HepG2 (cell line): Measurements from ENCODE around the gene PRKAR1B. TPM values are rescaled to one million over a fixed set of nuclear protein-coding genes. Genes with fewer than 3 reads are reported as not detected.

Experiments
- ELF1 ChIP-seq: sonication (generic); formaldehyde crosslinking; IDR thresholded peaks from 2 replicates; pipeline ENCODE4 v1.4.0; 2020; ENCODE audit warnings: missing genetic modification reagents
- HOXA7 ChIP-seq: sonication (generic); formaldehyde crosslinking; IDR thresholded peaks from 2 replicates; pipeline ENCODE4 v1.8.1; 2022; ENCODE audit warnings: mild to moderate bottlenecking, missing genetic modification reagents, moderate library complexity
- KDM1A ChIP-seq: IDR thresholded peaks from 2 replicates; pipeline ENCODE4 v1.6.1; 2016; ENCODE audit warnings: missing compliant biosample characterization
- RBM22 ChIP-seq: fragments of 200-400 bp; formaldehyde crosslinking; optimal IDR thresholded peaks from 2 replicates; pipeline ENCODE3; 2017; ENCODE audit warnings: mild to moderate bottlenecking, low read length, moderate library complexity
- RNF2 ChIP-seq: fragments of 450-650 bp; conservative IDR thresholded peaks from 2 replicates; pipeline ENCODE4 v1.6.1; 2016; ENCODE audit warnings: low read depth
- YEATS2 ChIP-seq: sonication (generic); formaldehyde crosslinking; IDR thresholded peaks from 2 replicates; pipeline ENCODE4 v1.4.0; 2020; ENCODE audit warnings: missing genetic modification reagents, borderline replicate concordance
- ZBTB8A ChIP-seq: sonication (generic); formaldehyde crosslinking; IDR thresholded peaks from 2 replicates; pipeline ENCODE4 v1.4.0; 2020; ENCODE audit warnings: mild to moderate bottlenecking, low read depth, missing genetic modification reagents, borderline replicate concordance
- ZNF589 ChIP-seq: sonication (generic); formaldehyde crosslinking; conservative IDR thresholded peaks from 2 replicates; pipeline ENCODE4 v1.8.0; 2022; ENCODE audit warnings: mild to moderate bottlenecking, moderate library complexity, missing genetic modification reagents
- ZNF607 ChIP-seq: sonication (generic); formaldehyde crosslinking; IDR thresholded peaks from 2 replicates; pipeline ENCODE4 v1.5.1; 2020; ENCODE audit warnings: missing genetic modification reagents, mild to moderate bottlenecking, borderline replicate concordance
- ZNF776 ChIP-seq: sonication (generic); formaldehyde crosslinking; IDR thresholded peaks from 2 replicates; pipeline ENCODE4 v1.4.0; 2020; ENCODE audit warnings: mild to moderate bottlenecking, missing genetic modification reagents
- ZSCAN31 ChIP-seq: sonication (generic); formaldehyde crosslinking; IDR thresholded peaks from 2 replicates; pipeline ENCODE4 v1.5.0; 2020; ENCODE audit warnings: low read depth, mild to moderate bottlenecking, missing genetic modification reagents
- polyA plus RNA-seq, 8 experiments: library from polyadenylated mRNA; depleted of rRNA in 3 of 8; stranded (reverse) in 7 of 8; unstranded in 1 of 8; fragments of >200 nt; fragmentation: Illumina TruSeq in 4 of 8; extraction: Trizol in 4 of 8; gene quantifications; 2 replicates each; pipeline versions ENCODE4 v1.2.1 to v1.2.3, GENCODE V29; 2011 to 2016; ENCODE audit warnings: low read depth in 4 of 8, missing spikeins in 1 of 8, mixed read lengths in 1 of 8; ENCODE audit not compliant: insufficient read depth in 1 of 8
- total RNA-seq, 5 experiments: library from RNA; depleted of rRNA; stranded (reverse); fragments of >200 nt; fragmentation: Illumina TruSeq; extraction: Trizol; gene quantifications; 2 replicates each; pipeline ENCODE4 v1.2.3, GENCODE V29; 2016; ENCODE audit warnings: low read depth in 1 of 5
- TF ChIP-seq, protein P1 (sequence below): sonication (generic); formaldehyde crosslinking; conservative IDR thresholded peaks from 2 replicates; pipeline ENCODE4 v1.8.0; 2022; ENCODE audit warnings: mild to moderate bottlenecking, moderate library complexity, missing genetic modification reagents
- TF ChIP-seq, protein P2 (sequence below): IDR thresholded peaks from 2 replicates; pipeline ENCODE4 v1.6.1; 2016; ENCODE audit warnings: mild to moderate bottlenecking, missing biosample characterization, missing genetic modification reagents
- TF ChIP-seq, protein P3 (sequence below): sonication (generic); formaldehyde crosslinking; IDR thresholded peaks from 2 replicates; pipeline ENCODE4 v1.4.0; 2020; ENCODE audit warnings: mild to moderate bottlenecking, missing genetic modification reagents
- TF ChIP-seq, protein P4 (sequence below): sonication (generic); IDR thresholded peaks from 2 replicates; pipeline ENCODE4 v1.6.1; 2016; ENCODE audit warnings: low read depth, borderline replicate concordance
- TF ChIP-seq, protein P5 (sequence below): IDR thresholded peaks from 2 replicates; pipeline ENCODE4 v1.6.1; 2016; ENCODE audit warnings: missing compliant biosample characterization, missing genetic modification reagents, borderline replicate concordance
- TF ChIP-seq, protein P6 (sequence below): sonication (generic); formaldehyde crosslinking; IDR thresholded peaks from 2 replicates; pipeline ENCODE4 v1.4.0; 2020; ENCODE audit warnings: missing genetic modification reagents, borderline replicate concordance
- TF ChIP-seq, protein P7 (sequence below): sonication (generic); formaldehyde crosslinking; IDR thresholded peaks from 2 replicates; pipeline ENCODE4 v1.8.1; 2023; ENCODE audit warnings: mild to moderate bottlenecking, moderate library complexity, missing genetic modification reagents

Gene PRKAR1B
- total and polyA plus RNA-seq, 2 of the 13 experiments (the other 11 are each of a cell fraction or from before 2014, with no cell fraction given) = 7.9 to 28.2 TPM

DNA sequence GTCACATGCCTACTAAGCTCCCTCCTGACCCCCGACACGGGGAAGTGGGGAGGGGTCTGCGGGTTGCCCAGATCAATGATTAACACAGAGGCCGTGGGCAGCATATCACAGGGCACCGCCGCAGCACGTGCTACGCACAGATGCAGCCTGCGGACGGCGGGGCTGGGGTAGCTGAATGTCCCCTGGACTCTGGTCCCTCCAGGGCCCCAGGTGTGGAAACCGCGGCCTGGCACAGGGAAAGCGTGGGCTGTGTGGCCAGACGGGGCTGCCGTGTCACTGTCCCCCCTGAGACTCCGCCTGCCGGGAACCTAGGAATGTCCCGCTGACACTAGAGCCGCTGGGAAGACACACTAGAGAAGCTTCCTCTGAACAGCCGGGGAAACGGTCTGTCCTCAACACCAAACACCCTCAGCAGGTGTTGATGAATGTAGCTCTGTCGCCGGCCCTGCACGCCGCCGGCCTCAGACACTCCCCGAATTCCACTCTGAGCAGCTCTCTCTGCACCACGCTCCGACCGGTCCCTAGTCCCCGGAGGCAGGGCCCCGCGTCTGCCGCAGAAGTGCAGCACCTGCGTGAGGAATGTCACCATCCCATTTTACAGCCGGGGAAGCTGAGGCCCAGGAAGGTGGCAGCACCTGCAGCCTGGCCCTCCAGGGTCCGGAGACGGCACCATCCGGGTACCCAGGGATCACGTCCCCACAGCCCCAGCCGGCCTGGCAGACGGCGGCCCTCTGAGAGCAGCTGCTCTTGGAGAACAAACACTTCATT is 174.0 kb downstream of the PRKAR1B start (continued):
- TF ChIP-seq RBM22 = peak; percentile 22
- TF ChIP-seq, protein P1, sequence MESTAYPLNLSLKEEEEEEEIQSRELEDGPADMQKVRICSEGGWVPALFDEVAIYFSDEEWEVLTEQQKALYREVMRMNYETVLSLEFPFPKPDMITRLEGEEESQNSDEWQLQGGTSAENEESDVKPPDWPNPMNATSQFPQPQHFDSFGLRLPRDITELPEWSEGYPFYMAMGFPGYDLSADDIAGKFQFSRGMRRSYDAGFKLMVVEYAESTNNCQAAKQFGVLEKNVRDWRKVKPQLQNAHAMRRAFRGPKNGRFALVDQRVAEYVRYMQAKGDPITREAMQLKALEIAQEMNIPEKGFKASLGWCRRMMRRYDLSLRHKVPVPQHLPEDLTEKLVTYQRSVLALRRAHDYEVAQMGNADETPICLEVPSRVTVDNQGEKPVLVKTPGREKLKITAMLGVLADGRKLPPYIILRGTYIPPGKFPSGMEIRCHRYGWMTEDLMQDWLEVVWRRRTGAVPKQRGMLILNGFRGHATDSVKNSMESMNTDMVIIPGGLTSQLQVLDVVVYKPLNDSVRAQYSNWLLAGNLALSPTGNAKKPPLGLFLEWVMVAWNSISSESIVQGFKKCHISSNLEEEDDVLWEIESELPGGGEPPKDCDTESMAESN (CRISPR knock-in tag) = no peak
- no peak for TF ChIP-seq HOXA7 (CRISPR knock-in tag)
- TF ChIP-seq, protein P2, sequence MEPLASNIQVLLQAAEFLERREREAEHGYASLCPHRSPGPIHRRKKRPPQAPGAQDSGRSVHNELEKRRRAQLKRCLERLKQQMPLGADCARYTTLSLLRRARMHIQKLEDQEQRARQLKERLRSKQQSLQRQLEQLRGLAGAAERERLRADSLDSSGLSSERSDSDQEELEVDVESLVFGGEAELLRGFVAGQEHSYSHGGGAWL (CRISPR knock-in tag) = 0 out of 2 replicates have a peak, but pooled peaks have one; percentile 29
- 0 out of 2 replicates have a peak, but pooled peaks have one; percentile 34 for TF ChIP-seq ZNF607
- TF ChIP-seq, protein P3, sequence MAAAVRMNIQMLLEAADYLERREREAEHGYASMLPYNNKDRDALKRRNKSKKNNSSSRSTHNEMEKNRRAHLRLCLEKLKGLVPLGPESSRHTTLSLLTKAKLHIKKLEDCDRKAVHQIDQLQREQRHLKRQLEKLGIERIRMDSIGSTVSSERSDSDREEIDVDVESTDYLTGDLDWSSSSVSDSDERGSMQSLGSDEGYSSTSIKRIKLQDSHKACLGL (CRISPR knock-in tag) = 0 out of 2 replicates have a peak, but pooled peaks have one; percentile 42
- peak; percentile 28; the same call in 1 of the 2 replicates for TF ChIP-seq YEATS2 (CRISPR knock-in tag)
- TF ChIP-seq ZSCAN31 (CRISPR knock-in tag) = peak; percentile 70; the same call in 1 of the 2 replicates
- peak; percentile 48; the same call in 1 of the 2 replicates for TF ChIP-seq ZNF589 (CRISPR knock-in tag)
- peak; percentile 11; the same call in 1 of the 2 replicates for TF ChIP-seq ELF1
- TF ChIP-seq, protein P4, sequence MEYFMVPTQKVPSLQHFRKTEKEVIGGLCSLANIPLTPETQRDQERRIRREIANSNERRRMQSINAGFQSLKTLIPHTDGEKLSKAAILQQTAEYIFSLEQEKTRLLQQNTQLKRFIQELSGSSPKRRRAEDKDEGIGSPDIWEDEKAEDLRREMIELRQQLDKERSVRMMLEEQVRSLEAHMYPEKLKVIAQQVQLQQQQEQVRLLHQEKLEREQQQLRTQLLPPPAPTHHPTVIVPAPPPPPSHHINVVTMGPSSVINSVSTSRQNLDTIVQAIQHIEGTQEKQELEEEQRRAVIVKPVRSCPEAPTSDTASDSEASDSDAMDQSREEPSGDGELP = peak; percentile 35; the same call in 1 of the 2 replicates
- TF ChIP-seq, protein P5, sequence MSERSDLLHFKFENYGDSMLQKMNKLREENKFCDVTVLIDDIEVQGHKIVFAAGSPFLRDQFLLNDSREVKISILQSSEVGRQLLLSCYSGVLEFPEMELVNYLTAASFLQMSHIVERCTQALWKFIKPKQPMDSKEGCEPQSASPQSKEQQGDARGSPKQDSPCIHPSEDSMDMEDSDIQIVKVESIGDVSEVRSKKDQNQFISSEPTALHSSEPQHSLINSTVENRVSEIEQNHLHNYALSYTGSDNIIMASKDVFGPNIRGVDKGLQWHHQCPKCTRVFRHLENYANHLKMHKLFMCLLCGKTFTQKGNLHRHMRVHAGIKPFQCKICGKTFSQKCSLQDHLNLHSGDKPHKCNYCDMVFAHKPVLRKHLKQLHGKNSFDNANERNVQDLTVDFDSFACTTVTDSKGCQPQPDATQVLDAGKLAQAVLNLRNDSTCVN (CRISPR knock-in tag) = no peak
- TF ChIP-seq, protein P6, sequence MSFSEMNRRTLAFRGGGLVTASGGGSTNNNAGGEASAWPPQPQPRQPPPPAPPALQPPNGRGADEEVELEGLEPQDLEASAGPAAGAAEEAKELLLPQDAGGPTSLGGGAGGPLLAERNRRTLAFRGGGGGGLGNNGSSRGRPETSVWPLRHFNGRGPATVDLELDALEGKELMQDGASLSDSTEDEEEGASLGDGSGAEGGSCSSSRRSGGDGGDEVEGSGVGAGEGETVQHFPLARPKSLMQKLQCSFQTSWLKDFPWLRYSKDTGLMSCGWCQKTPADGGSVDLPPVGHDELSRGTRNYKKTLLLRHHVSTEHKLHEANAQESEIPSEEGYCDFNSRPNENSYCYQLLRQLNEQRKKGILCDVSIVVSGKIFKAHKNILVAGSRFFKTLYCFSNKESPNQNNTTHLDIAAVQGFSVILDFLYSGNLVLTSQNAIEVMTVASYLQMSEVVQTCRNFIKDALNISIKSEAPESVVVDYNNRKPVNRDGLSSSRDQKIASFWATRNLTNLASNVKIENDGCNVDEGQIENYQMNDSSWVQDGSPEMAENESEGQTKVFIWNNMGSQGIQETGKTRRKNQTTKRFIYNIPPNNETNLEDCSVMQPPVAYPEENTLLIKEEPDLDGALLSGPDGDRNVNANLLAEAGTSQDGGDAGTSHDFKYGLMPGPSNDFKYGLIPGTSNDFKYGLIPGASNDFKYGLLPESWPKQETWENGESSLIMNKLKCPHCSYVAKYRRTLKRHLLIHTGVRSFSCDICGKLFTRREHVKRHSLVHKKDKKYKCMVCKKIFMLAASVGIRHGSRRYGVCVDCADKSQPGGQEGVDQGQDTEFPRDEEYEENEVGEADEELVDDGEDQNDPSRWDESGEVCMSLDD (CRISPR knock-in tag) = peak; percentile 51; the same call in 1 of the 2 replicates
- peak; percentile 92 for TF ChIP-seq KDM1A
- TF ChIP-seq ZBTB8A (CRISPR knock-in tag) = 0 out of 2 replicates have a peak, but pooled peaks have one; percentile 60
- TF ChIP-seq RNF2 = 0 out of 2 replicates have a peak, but pooled peaks have one; percentile 54
- TF ChIP-seq, protein P7, sequence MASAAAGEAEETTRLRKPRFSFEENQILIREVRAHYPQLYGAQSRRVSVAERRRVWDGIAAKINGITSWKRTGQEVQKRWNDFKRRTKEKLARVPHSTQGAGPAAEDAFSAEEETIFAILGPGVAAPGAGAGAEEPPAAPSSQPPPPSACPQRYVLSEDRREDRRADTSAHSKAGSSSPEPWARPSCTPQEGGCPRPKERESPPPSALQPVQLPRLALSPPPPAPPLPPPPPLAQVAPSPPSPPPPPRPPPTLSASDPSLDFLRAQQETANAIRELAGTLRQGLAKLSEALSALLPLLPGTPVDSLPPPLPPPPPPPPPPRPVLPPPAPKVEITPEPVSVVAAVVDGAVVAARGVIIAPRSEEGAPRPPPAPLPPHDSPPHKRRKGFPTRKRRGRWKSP (CRISPR knock-in tag) = 0 out of 2 replicates have a peak, but pooled peaks have one; percentile 50
- no peak for TF ChIP-seq ZNF776 (CRISPR knock-in tag)
